ENCODE measurements around the gene NFE2.

NFE2 gene

DNA sequence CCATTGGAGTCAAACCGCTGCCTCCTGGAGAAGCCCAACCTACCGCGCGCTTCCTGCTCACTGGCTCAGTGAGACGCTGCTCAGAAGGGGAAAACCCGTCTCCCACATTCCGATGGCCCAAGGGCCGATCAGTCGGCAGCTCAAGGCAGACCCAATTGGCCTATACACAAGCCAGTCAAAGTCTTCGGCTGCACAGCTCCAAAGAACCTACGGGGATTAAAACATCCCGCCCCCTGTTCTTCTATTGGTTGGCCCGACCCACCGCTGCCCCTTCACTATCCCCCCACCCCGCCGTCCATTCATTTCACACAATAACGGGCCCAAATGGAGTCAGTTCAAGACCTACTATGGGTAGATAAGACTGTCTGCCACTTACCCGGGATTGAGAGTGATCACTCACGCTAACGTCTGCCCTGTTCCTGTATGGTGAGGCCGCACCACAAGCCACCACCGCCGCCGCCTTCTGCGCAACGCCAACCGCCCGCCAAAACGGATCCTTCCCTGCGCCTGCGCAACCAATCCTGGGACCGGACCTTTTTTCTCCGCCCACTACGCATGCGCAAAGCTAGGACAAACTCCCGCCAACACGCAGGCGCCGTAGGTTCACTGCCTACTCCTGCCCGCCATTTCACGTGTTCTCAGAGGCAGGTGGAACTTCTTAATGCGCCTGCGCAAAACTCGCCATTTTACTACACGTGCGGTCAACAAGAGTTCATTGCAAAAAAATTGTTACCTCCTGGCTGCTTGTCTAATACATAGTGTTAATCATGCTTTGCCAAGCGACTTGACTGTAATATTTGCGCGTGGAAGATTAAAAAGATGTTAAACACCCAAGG, 21.0 kb downstream of the NFE2 start, which contains the start of gene CBX5:
Gene CBX5, minus strand, starts transcription at position 491 of the 836 bp plus-strand sequence. CDS start 22,472 bp downstream, outside the sequence.
- TF ChIP-seq, protein P1, sequence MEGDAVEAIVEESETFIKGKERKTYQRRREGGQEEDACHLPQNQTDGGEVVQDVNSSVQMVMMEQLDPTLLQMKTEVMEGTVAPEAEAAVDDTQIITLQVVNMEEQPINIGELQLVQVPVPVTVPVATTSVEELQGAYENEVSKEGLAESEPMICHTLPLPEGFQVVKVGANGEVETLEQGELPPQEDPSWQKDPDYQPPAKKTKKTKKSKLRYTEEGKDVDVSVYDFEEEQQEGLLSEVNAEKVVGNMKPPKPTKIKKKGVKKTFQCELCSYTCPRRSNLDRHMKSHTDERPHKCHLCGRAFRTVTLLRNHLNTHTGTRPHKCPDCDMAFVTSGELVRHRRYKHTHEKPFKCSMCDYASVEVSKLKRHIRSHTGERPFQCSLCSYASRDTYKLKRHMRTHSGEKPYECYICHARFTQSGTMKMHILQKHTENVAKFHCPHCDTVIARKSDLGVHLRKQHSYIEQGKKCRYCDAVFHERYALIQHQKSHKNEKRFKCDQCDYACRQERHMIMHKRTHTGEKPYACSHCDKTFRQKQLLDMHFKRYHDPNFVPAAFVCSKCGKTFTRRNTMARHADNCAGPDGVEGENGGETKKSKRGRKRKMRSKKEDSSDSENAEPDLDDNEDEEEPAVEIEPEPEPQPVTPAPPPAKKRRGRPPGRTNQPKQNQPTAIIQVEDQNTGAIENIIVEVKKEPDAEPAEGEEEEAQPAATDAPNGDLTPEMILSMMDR (IDR thresholded peaks at IDR 0.05; ENCODE audit: low read depth, low read length), result no peak
- peak within 1 kb of the TSS; percentile 98 for H3K4me3 ChIP-seq (ENCODE audit: low read depth, low read length)

DNA sequence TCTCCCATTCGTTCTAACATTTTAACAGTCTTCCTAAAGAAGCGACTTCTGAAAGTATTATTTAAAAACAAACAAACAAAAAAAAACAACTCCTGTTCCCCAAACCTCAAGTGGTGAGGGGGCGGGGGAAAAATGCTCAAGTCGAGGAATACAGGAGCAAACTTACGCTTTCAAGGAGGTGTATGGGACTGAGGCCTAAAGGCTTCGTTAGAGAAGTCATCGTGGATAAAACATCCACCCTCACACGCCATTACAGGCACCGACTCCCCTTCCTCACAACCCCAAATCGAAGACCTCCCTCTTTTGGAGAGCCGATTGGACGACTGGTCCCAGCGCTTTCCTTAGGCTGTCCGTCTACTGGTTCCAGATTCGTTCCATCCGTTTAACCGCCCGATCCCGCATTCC, 21.6 kb downstream of the NFE2 start:
- H3K4me3 ChIP-seq (ENCODE audit: low read depth, low read length), result peak overlapping the region; percentile 98
- TF ChIP-seq, protein P1 (IDR thresholded peaks at IDR 0.05; ENCODE audit: low read depth, low read length), result no peak

DNA sequence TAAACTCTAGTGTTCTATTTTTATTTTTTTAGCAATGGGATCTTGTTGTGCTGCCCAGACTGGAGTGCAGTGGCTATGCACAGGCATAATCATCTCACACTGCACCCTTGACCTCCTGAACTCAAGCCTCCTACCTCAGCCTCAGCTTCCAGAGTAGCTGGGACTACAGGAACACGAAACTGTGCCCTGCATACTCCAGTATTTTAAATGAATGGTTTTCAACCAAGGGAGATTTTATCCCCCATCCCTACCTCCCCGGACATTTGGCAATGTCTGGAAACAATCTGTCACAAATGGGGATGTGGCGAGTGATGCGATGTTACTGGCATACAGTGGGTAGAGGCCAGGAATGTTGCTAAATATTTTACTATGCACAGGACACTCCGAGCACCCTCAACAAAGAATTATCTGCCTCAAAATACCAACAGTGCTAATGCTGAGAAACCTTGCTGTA, 23.0 kb downstream of the NFE2 start:
- TF ChIP-seq, protein P1 (IDR thresholded peaks at IDR 0.05; ENCODE audit: low read depth, low read length), result no peak
- peak overlapping the region; percentile 98 for H3K4me3 ChIP-seq (ENCODE audit: low read depth, low read length)

DNA sequence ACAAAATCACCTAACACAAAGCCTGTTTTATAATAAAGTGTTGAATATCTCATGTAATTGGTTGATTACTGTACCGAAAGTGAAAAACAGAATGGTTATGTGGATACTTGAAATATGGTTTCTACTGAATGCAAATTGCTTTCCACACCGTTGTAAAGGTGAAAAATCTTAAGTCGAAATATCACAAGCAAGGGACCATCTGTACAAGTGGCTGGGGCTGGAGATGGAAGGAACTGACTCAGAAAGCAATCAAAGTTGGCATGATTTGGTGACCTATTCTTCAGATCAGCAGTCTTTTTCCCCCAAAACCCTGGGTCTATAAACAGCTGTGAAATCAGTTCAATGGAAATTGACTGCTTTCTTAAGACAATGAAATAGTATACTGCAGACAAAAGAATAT, 24.4 kb downstream of the NFE2 start:
- TF ChIP-seq, protein P1 (IDR thresholded peaks at IDR 0.05; ENCODE audit: low read depth, low read length), result no peak
- H3K4me3 ChIP-seq (ENCODE audit: low read depth, low read length), result no peak overlapping the region

DNA sequence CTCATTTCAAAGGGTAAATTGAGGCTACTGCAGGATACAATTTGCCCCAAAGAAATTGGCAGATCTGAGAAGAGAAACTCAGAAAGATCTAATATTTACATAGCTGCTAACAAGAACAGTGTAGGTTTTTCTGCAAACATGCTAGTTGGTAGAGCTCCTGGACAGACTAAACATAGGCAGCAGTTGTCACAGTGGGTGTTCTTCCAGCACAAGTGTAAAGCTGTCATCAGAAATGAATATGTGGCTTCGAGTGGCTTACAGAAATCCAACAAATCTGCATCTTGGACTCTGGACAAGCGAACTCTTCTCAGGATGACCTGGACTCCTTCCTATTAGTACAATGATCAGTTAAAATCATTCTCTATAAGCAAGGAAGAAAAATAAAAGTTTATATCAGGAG, 26.8 kb downstream of the NFE2 start:
- TF ChIP-seq, protein P1 (IDR thresholded peaks at IDR 0.05; ENCODE audit: low read depth, low read length), result no peak
- no peak overlapping the region for H3K4me3 ChIP-seq (ENCODE audit: low read depth, low read length)

DNA sequence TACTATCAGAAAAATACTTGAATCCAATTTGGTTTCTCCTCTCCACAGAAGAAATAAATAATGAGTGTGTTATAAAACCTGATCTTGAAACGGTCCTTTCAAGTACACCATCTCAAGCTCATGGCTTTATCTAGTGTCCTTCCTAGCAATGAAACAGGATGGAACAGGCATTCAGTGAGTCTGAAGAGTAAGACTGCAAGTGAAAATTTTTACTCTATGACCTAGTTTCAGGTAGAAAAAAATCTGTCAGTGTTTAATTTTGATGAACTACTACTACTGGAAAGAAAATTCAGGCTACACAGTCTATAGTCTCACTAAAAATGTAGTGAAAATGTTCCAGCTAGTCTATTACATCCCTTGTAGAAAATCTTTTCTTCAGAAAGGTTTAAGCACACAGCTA, 28.6 kb downstream of the NFE2 start:
- no peak overlapping the region for H3K4me3 ChIP-seq (ENCODE audit: low read depth, low read length)
- TF ChIP-seq, protein P1 (IDR thresholded peaks at IDR 0.05; ENCODE audit: low read depth, low read length), result no peak

DNA sequence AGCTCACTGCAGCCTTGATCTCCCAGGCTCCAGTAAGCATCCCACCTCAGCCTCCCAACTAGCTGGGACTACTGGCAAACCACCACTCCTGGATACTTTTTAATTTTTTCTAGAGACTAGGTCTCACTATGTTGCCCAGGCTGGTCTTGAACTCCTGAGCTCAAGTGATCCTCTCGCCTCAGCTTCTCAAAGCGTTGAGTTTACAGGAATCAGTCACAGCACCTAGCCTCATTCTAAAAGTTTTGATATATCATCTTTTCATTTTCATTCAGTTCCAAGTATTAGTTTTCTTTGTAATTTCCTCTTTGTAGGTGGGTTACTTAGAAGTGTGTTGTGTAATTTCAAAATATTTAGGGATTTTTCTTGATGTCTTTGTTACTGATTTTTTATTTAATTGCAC, 30.5 kb downstream of the NFE2 start:
- no peak overlapping the region for H3K4me3 ChIP-seq (ENCODE audit: low read depth, low read length)
- TF ChIP-seq, protein P1 (IDR thresholded peaks at IDR 0.05; ENCODE audit: low read depth, low read length), result no peak
